Measurements from ENCODE around the gene SEPTIN8.

Gene SEPTIN8

DNA sequence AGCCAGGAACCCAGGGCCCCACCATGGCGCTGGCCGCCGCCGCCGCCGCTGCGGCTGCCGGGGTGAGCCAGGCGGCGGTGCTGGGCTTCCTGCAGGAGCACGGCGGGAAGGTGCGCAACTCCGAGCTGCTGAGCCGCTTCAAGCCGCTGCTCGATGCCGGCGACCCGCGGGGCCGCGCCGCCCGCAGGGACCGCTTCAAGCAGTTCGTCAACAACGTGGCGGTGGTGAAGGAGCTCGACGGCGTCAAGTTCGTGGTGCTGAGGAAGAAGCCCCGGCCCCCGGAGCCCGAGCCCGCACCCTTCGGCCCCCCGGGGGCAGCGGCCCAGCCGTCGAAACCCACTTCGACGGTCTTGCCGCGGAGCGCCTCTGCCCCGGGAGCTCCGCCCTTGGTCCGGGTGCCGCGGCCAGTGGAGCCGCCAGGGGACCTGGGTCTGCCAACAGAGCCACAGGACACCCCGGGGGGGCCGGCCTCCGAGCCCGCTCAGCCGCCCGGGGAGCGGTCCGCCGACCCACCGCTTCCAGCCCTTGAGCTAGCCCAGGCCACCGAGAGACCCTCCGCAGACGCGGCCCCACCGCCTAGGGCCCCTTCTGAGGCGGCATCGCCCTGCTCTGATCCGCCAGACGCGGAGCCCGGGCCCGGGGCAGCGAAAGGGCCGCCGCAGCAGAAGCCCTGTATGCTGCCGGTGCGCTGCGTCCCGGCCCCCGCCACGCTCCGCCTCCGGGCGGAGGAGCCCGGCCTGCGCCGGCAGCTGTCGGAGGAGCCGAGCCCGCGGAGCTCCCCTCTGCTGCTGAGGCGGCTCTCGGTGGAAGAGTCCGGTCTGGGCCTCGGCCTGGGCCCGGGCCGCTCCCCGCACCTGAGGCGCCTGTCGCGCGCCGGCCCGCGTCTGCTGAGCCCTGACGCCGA, 36.8 kb upstream of the SEPTIN8 start:
- TF ChIP-seq SIN3A (IDR thresholded peaks at IDR 0.05; ENCODE audit: borderline replicate concordance, insufficient read depth, low read length) (no peak), TAF1 (IDR thresholded peaks at IDR 0.05; ENCODE audit: borderline replicate concordance, insufficient read depth, low read length) (no peak), POLR2AphosphoS5 (IDR thresholded peaks at IDR 0.05; ENCODE audit: low read depth, low read length) (no peak), FOXP2 (optimal IDR thresholded peaks at IDR 0.05; ENCODE audit: borderline replicate concordance, extremely low read depth, extremely low read length, insufficient read depth) (no peak)
- TF ChIP-seq, protein P1, sequence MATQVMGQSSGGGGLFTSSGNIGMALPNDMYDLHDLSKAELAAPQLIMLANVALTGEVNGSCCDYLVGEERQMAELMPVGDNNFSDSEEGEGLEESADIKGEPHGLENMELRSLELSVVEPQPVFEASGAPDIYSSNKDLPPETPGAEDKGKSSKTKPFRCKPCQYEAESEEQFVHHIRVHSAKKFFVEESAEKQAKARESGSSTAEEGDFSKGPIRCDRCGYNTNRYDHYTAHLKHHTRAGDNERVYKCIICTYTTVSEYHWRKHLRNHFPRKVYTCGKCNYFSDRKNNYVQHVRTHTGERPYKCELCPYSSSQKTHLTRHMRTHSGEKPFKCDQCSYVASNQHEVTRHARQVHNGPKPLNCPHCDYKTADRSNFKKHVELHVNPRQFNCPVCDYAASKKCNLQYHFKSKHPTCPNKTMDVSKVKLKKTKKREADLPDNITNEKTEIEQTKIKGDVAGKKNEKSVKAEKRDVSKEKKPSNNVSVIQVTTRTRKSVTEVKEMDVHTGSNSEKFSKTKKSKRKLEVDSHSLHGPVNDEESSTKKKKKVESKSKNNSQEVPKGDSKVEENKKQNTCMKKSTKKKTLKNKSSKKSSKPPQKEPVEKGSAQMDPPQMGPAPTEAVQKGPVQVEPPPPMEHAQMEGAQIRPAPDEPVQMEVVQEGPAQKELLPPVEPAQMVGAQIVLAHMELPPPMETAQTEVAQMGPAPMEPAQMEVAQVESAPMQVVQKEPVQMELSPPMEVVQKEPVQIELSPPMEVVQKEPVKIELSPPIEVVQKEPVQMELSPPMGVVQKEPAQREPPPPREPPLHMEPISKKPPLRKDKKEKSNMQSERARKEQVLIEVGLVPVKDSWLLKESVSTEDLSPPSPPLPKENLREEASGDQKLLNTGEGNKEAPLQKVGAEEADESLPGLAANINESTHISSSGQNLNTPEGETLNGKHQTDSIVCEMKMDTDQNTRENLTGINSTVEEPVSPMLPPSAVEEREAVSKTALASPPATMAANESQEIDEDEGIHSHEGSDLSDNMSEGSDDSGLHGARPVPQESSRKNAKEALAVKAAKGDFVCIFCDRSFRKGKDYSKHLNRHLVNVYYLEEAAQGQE (IDR thresholded peaks at IDR 0.05; ENCODE audit: insufficient read depth in 1 of 2, low read depth in 2 of 2, low read length in 2 of 2) = no peak

DNA sequence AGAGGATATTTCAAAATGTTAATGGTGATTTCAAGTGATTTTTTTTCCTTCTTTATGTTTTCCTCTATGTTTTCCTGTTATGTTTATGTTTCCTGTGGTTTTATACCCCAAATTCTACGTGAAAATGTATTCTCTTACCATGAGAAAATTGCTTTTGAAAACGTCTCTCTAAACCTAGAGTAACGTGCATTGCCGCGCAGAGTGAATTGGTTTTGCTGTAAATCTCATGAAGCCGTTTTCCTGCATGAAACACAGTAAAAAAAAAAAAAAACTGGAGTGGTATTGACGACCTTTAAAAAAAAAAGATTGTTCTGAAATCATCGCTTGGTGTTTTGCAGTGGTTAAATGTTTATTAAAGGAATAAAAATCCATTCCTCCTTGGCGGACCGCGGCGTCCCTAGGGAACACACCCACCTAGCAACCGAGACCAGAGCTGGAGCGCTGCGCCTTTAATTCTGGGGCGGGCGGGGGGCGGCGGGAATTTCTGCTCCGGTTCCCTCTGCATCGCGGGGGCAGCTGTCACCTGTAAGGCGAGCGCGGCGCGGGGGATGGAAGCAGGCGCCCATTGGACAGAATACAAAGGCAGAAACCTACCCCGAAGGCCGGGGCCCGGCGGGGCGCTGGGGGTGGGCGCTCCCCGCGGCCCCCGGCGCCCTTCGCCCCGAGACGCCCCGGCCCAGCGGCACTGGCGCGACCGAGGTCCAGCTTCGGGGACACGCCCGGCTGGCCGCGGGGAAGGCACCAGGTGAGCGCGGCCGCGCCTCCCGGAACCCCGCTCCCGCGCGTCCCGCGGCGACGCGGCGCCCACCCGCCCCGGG, 36.0 kb upstream of the SEPTIN8 start, which contains the start of gene SOWAHA:
SOWAHA (plus strand) TSS at position 522 of the 818 bp plus-strand sequence. CDS start 320 bp downstream, outside the sequence.
- no peak for TF ChIP-seq TAF1 (IDR thresholded peaks at IDR 0.05; ENCODE audit: borderline replicate concordance, insufficient read depth, low read length)
- TF ChIP-seq, protein P1 (IDR thresholded peaks at IDR 0.05; ENCODE audit: insufficient read depth in 1 of 2, low read depth in 2 of 2, low read length in 2 of 2) = no peak
- no peak for TF ChIP-seq POLR2AphosphoS5 (IDR thresholded peaks at IDR 0.05; ENCODE audit: low read depth, low read length)
- no peak for TF ChIP-seq SIN3A (IDR thresholded peaks at IDR 0.05; ENCODE audit: borderline replicate concordance, insufficient read depth, low read length)
- no peak for TF ChIP-seq FOXP2 (optimal IDR thresholded peaks at IDR 0.05; ENCODE audit: borderline replicate concordance, extremely low read depth, extremely low read length, insufficient read depth)

DNA sequence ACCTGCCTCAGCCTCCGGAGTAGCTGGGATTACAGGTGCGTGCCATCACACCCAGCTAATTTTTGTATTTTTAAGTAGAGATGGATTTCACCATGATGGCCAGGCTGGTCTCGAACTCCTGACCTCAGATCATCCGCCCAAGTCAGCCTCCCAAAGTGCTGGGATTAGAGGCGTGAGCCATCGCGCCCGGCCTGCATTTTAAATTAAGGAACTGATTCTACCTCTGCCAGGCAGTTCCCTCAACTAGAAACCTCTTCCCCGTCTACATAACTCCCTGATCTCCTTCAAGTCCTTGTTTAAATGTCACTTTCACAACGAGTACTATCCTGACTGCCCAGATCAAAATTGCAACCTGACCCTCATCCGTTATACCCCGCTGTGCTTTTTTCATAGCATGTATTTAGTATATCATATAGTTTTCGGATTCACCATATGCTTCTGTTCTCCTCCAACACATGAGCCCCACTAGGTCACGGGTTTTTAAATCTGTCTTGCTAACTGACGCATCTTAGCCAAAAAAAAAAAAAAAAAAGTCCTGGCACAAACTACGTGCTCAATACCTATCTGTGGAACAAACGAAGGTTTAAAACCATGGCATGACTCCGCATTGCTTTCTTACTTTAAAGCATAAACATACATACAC, 35.2 kb upstream of the SEPTIN8 start:
- TF ChIP-seq FOXP2 (optimal IDR thresholded peaks at IDR 0.05; ENCODE audit: borderline replicate concordance, extremely low read depth, extremely low read length, insufficient read depth) (no peak), POLR2AphosphoS5 (IDR thresholded peaks at IDR 0.05; ENCODE audit: low read depth, low read length) (no peak), SIN3A (IDR thresholded peaks at IDR 0.05; ENCODE audit: borderline replicate concordance, insufficient read depth, low read length) (no peak), TAF1 (IDR thresholded peaks at IDR 0.05; ENCODE audit: borderline replicate concordance, insufficient read depth, low read length) (no peak)
- TF ChIP-seq, protein P1 (IDR thresholded peaks at IDR 0.05; ENCODE audit: insufficient read depth in 1 of 2, low read depth in 2 of 2, low read length in 2 of 2) = no peak

DNA sequence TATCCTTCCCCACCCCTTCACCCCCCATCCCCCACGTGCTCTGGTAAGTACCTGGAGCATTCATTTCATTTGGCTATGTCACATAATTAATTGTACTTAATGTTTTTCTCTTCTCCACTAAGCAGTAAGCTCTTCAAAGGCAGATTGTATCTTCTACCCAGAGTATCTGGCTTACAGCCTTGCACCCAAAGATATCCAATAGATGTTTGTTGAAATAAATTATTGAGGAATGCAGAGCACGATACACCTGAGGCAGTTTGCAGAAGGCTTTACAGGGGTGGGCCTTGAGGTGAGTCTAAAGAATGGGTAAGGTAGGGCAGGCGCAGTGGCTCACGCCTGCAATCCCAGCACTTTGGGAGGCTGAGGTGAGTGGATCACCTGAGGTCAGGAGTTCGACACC, 33.6 kb upstream of the SEPTIN8 start:
- TF ChIP-seq POLR2AphosphoS5 (IDR thresholded peaks at IDR 0.05; ENCODE audit: low read depth, low read length) (no peak), TAF1 (IDR thresholded peaks at IDR 0.05; ENCODE audit: borderline replicate concordance, insufficient read depth, low read length) (no peak), FOXP2 (optimal IDR thresholded peaks at IDR 0.05; ENCODE audit: borderline replicate concordance, extremely low read depth, extremely low read length, insufficient read depth) (no peak), SIN3A (IDR thresholded peaks at IDR 0.05; ENCODE audit: borderline replicate concordance, insufficient read depth, low read length) (no peak)
- TF ChIP-seq, protein P1 (IDR thresholded peaks at IDR 0.05; ENCODE audit: insufficient read depth in 1 of 2, low read depth in 2 of 2, low read length in 2 of 2) = no peak

Measured in PFSK-1 (cell line).